Measurements from ENCODE around the gene MX1. TPM values are rescaled to one million over a fixed set of nuclear protein-coding genes. Genes with fewer than 3 reads are reported as not detected.
A peak's percentile ranks its signal among the peaks of the same experiment; 100 is the strongest.

Gene MX1
- total RNA-seq, 1 donor from 2014 or later: 3.3 TPM

DNA sequence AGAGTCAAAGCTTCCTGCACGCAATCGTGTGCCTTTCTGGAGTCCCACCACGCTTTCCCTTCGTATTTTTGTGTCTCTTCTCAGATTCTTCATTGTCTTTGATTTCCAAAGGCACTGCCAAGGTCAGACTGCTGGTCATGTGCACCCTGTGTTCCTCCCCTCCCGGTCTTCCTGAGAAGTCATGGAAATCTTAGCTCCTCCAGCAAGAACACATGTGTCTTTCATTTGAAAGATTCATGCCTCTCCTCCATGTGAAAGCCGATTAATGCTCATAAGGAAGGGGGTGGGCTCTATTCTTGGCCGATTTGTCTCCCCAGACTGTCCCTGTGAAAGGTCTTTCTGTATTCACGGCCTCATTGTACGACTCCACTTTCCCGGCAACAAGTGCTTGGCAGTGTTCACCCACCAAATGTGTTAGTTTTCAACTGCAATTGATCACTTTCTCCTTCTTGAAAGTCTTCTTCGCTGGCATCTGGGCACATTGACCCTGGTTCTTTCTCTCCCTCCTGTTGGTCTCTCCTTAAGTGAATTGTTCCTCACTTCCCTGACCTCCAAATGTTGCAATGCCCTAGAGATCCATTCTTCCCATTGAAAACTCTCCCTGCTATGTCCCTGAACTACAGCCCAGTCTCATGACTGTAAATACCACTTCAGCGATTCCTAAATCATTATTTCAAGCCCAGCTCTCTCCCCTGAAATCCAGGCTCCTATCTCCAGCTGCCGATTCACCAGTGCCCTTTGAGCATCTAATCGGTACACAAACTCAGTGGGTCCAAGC lies 38.8 kb upstream of the MX1 start:
- peaks cover 23% of the 10 kb centered on the region for H3K4me1 Mint-ChIP-seq
- peaks cover 4% of the 10 kb centered on the region for H3K9me3 Mint-ChIP-seq
- no peak for DNase-seq (ENCODE audit: low read depth, low spot score)
- TF ChIP-seq, protein P1, sequence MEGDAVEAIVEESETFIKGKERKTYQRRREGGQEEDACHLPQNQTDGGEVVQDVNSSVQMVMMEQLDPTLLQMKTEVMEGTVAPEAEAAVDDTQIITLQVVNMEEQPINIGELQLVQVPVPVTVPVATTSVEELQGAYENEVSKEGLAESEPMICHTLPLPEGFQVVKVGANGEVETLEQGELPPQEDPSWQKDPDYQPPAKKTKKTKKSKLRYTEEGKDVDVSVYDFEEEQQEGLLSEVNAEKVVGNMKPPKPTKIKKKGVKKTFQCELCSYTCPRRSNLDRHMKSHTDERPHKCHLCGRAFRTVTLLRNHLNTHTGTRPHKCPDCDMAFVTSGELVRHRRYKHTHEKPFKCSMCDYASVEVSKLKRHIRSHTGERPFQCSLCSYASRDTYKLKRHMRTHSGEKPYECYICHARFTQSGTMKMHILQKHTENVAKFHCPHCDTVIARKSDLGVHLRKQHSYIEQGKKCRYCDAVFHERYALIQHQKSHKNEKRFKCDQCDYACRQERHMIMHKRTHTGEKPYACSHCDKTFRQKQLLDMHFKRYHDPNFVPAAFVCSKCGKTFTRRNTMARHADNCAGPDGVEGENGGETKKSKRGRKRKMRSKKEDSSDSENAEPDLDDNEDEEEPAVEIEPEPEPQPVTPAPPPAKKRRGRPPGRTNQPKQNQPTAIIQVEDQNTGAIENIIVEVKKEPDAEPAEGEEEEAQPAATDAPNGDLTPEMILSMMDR (conservative IDR thresholded peaks at IDR 0.05): no peak
- no peaks in the 10 kb centered on the region for H3K27me3 Mint-ChIP-seq (ENCODE audit: low read depth)
- H3K27ac Mint-ChIP-seq (ENCODE audit: unreplicated experiment): peak overlapping the region; percentile 69
- peaks cover 4% of the 10 kb centered on the region for H3K36me3 Mint-ChIP-seq (ENCODE audit: low read depth)
- peak overlapping the region; percentile 5 for H3K4me3 Mint-ChIP-seq

DNA sequence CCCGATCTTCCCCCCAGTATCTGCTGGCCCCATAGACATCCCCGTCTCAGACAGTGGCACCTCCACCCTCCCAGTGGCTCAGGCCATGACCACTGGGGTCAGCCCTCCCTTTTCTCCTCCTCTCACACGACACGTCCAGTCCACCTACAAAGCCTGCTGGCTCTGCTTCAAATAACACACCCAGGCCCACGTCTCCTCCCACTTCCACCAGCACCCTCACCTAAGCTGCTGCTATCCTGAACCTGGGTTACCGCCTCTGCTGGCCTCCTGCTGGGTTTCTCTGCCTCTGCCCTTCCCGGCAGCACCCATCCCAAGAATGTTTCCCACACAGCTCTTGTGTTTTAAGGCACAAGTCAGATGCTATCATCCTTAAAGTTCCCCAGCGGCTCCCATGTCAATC lies 38.2 kb upstream of the MX1 start:
- no peak for DNase-seq (ENCODE audit: low read depth, low spot score)
- no peaks in the 10 kb centered on the region for H3K27me3 Mint-ChIP-seq (ENCODE audit: low read depth)
- no peak overlapping the region for H3K4me3 Mint-ChIP-seq
- H3K4me1 Mint-ChIP-seq: peaks cover 23% of the 10 kb centered on the region
- H3K9me3 Mint-ChIP-seq: peaks cover 4% of the 10 kb centered on the region
- peak overlapping the region; percentile 69 for H3K27ac Mint-ChIP-seq (ENCODE audit: unreplicated experiment)
- H3K36me3 Mint-ChIP-seq (ENCODE audit: low read depth): peaks cover 4% of the 10 kb centered on the region
- TF ChIP-seq, protein P1 (conservative IDR thresholded peaks at IDR 0.05): no peak

DNA sequence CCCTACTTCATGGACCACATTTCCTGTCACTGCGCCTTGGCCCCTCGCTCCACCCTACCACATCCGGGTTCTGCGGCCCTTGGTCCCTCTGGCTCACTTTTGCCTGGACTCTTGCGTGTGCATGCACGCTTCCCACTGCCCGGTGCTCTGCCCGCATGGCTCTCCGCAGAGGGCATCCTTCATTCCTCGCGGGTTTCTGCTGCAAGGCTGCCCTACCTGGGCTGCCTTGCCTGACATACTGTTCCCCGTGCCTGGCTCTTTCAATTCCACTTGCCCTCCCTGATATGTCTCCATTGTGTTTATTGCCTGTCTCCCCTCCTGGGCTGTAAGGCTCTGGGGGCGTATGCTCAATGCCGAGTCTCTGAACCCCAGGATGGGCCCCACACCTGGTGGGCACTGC lies 37.8 kb upstream of the MX1 start:
- TF ChIP-seq, protein P1 (conservative IDR thresholded peaks at IDR 0.05): no peak
- no peak overlapping the region for H3K4me3 Mint-ChIP-seq
- H3K4me1 Mint-ChIP-seq: peaks cover 23% of the 10 kb centered on the region
- no peak overlapping the region for H3K27ac Mint-ChIP-seq (ENCODE audit: unreplicated experiment)
- H3K36me3 Mint-ChIP-seq (ENCODE audit: low read depth): peaks cover 4% of the 10 kb centered on the region
- H3K27me3 Mint-ChIP-seq (ENCODE audit: low read depth): no peaks in the 10 kb centered on the region
- peaks cover 6% of the 10 kb centered on the region for H3K9me3 Mint-ChIP-seq
- DNase-seq (ENCODE audit: low read depth, low spot score): no peak

GRCh38 chr21:41390043-41390639 lies 35.9 kb upstream of the MX1 start:
- TF ChIP-seq, protein P1 (conservative IDR thresholded peaks at IDR 0.05): no peak
- Mint-ChIP-seq H3K27ac (ENCODE audit: unreplicated experiment) (no peak overlapping the region), H3K4me3 (no peak overlapping the region), H3K27me3 (ENCODE audit: low read depth) (no peaks in the 10 kb centered on the region), H3K9me3 (peaks cover 9% of the 10 kb centered on the region), H3K4me1 (peaks cover 23% of the 10 kb centered on the region), H3K36me3 (ENCODE audit: low read depth) (peaks cover 4% of the 10 kb centered on the region)
- no peak for DNase-seq (ENCODE audit: low read depth, low spot score)

DNA sequence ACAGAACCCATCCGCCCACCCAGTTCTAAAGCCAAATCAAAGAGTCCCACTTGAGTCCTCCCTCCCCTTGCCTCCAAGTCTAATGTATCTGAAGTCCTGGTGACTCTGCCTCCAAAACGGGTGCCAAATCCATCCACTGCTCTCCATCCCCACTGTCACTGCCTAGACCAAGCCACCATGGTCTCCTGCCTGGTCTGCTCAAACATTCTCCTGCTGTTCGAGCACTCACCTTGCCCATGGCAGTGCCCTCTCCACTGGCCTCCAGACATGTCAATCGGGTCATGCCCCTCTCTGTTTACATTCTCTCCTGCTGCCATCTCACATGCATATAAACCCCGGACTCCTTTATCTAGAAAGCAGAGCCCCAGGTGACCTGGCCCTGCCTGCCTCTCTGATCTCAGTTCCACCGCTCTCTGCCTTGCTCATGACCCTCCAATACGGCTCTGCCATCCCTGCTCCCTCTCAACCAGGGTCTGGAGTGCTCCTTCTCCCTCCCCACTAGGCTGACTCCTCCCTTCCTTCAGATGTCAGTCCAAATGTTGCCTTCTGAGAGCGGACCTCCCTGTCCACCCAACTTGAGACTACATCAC lies 32.1 kb upstream of the MX1 start:
- H3K27ac Mint-ChIP-seq (ENCODE audit: unreplicated experiment): no peak overlapping the region
- TF ChIP-seq, protein P1 (conservative IDR thresholded peaks at IDR 0.05): no peak
- peaks cover 7% of the 10 kb centered on the region for H3K9me3 Mint-ChIP-seq
- H3K27me3 Mint-ChIP-seq (ENCODE audit: low read depth): no peaks in the 10 kb centered on the region
- DNase-seq (ENCODE audit: low read depth, low spot score): no peak
- no peak overlapping the region for H3K4me3 Mint-ChIP-seq
- H3K36me3 Mint-ChIP-seq (ENCODE audit: low read depth): no peaks in the 10 kb centered on the region
- H3K4me1 Mint-ChIP-seq: peaks cover 6% of the 10 kb centered on the region
